Inflammatory macrophage treated with lipopolysaccharide for 4 hours (primary cell): ENCODE measurements around the gene LBX2.

ENCODE experiments used
- DNase-seq: peaks from one replicate; pipeline ENCODE4 v3.0.0-alpha.2; 2020

LBX2 gene

GRCh38 chr2:74525717-74526648 lies 26.6 kb upstream of the LBX2 start, which contains the start of gene DQX1:
DQX1 (minus strand) TSS chr2:74526231; CDS start chr2:74525729, 502 bp downstream.
- peak; percentile 73 for DNase-seq

GRCh38 chr2:74524955-74525716 lies 25.7 kb upstream of the LBX2 start:
- DNase-seq, result no peak

- no peak for DNase-seq
Measured at GRCh38 chr2:74524005-74524404, 24.6 kb upstream of the LBX2 start.

GRCh38 chr2:74522516-74522915 lies 23.1 kb upstream of the LBX2 start:
- DNase-seq, result no peak

GRCh38 chr2:74516650-74517049 lies 17.2 kb upstream of the LBX2 start:
- DNase-seq, result no peak

GRCh38 chr2:74515981-74516633 lies 16.7 kb upstream of the LBX2 start:
- peak; percentile 61 for DNase-seq

- no peak for DNase-seq
Measured at GRCh38 chr2:74515271-74515980, 16.0 kb upstream of the LBX2 start.

- no peak for DNase-seq
Measured at GRCh38 chr2:74514368-74515270, 15.2 kb upstream of the LBX2 start, which contains the start of gene TLX2. TLX2 (plus strand) TSS chr2:74514450; CDS start chr2:74514807, 357 bp downstream.

- DNase-seq, result no peak
Measured at GRCh38 chr2:74513605-74514367, 14.4 kb upstream of the LBX2 start.

GRCh38 chr2:74512744-74513604 lies 13.6 kb upstream of the LBX2 start:
- no peak for DNase-seq

- no peak for DNase-seq
Measured at GRCh38 chr2:74511104-74511989, 11.9 kb upstream of the LBX2 start.

- no peak for DNase-seq
Measured at GRCh38 chr2:74510272-74510671, 10.9 kb upstream of the LBX2 start.

GRCh38 chr2:74507926-74508520 lies 8.6 kb upstream of the LBX2 start:
- DNase-seq, result no peak

- DNase-seq, result peak; percentile 99
Measured at GRCh38 chr2:74507145-74507925, 7.9 kb upstream of the LBX2 start, which contains the start of gene PCGF1. PCGF1 (minus strand) TSS chr2:74507695; CDS start chr2:74507668, 27 bp downstream.

- DNase-seq, result no peak
Measured at GRCh38 chr2:74505448-74506246, 6.2 kb upstream of the LBX2 start.

- no peak for DNase-seq
Measured at GRCh38 chr2:74504591-74504990, 5.2 kb upstream of the LBX2 start.
